ENCODE measurements around the gene CSDE1. TPM values are rescaled to one million over a fixed set of nuclear protein-coding genes. Genes with fewer than 3 reads are reported as not detected.

CSDE1 gene
- total RNA-seq, 3 donors from 2014 or later (not counting 1 experiment from before 2014, with no cell fraction given), result 461 to 473 (median 470) TPM

DNA sequence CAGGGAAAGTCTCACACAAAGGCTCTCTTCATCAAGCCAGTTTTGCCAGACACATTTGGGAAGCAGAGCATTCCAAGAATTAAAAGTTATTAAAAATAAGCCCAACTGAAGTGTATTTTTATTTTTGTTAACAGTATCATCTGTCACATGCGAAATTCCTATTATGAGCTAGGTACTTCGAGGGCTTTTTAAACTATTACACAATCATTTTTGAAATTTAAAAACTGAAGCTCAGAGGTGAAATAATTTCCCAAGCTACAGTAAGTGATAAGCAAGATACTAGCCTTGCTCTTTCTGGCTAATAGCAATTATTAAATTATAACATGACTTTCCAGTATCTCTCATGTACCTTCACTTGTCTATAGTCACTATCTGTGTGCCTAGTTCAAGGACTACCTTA, 29.2 kb downstream of the CSDE1 start:
- Mint-ChIP-seq H3K4me3 (no peak overlapping the region), H3K36me3 (peaks cover 48% of the 10 kb centered on the region), H3K4me1 (peaks cover 0 to 3% of the 10 kb centered on the region in 2 donors), H3K27me3 (ENCODE audit: low read depth in 2 of 2) (no peaks in the 10 kb centered on the region), H3K27ac (peak overlapping the region in 1 of 2 donors; percentile 54), H3K9me3 (no peaks in the 10 kb centered on the region)
- H3K4me1 ChIP-seq (ENCODE audit: control insufficient read depth, insufficient read depth, low read length), result no peaks in the 10 kb centered on the region
- intact Hi-C loops (cut with micrococcal nuclease), result no loop called here
- WGBS (ENCODE audit: insufficient coverage), result 100% methylated on average over 1 of the region's 2 CpGs
- H3K9me3 ChIP-seq (ENCODE audit: control insufficient read depth, insufficient read depth, low read length), result no peaks in the 10 kb centered on the region
- TF ChIP-seq, protein P1, sequence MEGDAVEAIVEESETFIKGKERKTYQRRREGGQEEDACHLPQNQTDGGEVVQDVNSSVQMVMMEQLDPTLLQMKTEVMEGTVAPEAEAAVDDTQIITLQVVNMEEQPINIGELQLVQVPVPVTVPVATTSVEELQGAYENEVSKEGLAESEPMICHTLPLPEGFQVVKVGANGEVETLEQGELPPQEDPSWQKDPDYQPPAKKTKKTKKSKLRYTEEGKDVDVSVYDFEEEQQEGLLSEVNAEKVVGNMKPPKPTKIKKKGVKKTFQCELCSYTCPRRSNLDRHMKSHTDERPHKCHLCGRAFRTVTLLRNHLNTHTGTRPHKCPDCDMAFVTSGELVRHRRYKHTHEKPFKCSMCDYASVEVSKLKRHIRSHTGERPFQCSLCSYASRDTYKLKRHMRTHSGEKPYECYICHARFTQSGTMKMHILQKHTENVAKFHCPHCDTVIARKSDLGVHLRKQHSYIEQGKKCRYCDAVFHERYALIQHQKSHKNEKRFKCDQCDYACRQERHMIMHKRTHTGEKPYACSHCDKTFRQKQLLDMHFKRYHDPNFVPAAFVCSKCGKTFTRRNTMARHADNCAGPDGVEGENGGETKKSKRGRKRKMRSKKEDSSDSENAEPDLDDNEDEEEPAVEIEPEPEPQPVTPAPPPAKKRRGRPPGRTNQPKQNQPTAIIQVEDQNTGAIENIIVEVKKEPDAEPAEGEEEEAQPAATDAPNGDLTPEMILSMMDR (IDR thresholded peaks at IDR 0.05), result no peak
- H3K27me3 ChIP-seq (ENCODE audit: control insufficient read depth, insufficient read depth, low read length), result no peaks in the 10 kb centered on the region
- H3K36me3 ChIP-seq (ENCODE audit: control insufficient read depth, insufficient read depth, low read length), result peaks cover 95% of the 10 kb centered on the region
- DNase-seq, result no peak
- H3K27ac ChIP-seq (ENCODE audit: low read length), result no peak overlapping the region
- H3K4me3 ChIP-seq (ENCODE audit: low read length), result no peak overlapping the region
- no peak for ATAC-seq

DNA sequence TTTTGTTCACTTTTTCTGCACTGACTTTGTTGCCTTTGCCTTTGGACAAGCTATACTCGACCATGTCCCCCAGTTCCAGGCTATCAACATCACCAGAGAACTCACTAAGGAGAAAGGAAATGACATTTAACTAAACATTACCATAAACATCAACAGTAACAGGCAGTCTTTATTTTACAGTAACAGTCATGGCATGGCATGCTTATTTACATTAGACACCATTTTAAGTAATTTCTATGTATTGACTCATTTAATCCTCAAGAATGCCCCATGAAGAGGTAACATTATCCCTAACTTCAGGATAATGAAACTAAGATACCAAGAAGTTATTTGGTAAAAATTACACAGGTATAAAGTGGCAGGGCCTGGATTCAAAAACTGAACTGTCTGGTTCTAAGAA, 32.6 kb downstream of the CSDE1 start:
- Mint-ChIP-seq H3K27ac (peak overlapping the region in 1 of 2 donors; percentile 8), H3K4me1 (peaks cover 0 to 3% of the 10 kb centered on the region in 2 donors), H3K9me3 (no peaks in the 10 kb centered on the region), H3K27me3 (ENCODE audit: low read depth in 2 of 2) (no peaks in the 10 kb centered on the region), H3K4me3 (no peak overlapping the region), H3K36me3 (peaks cover 47% of the 10 kb centered on the region)
- no peaks in the 10 kb centered on the region for H3K27me3 ChIP-seq (ENCODE audit: control insufficient read depth, insufficient read depth, low read length)
- H3K9me3 ChIP-seq (ENCODE audit: control insufficient read depth, insufficient read depth, low read length), result no peaks in the 10 kb centered on the region
- ATAC-seq (no peak), DNase-seq (no peak)
- TF ChIP-seq, protein P1 (IDR thresholded peaks at IDR 0.05), result no peak
- H3K4me1 ChIP-seq (ENCODE audit: control insufficient read depth, insufficient read depth, low read length), result no peaks in the 10 kb centered on the region
- peaks cover 92% of the 10 kb centered on the region for H3K36me3 ChIP-seq (ENCODE audit: control insufficient read depth, insufficient read depth, low read length)
- H3K27ac ChIP-seq (ENCODE audit: low read length), result no peak overlapping the region
- intact Hi-C loops (cut with micrococcal nuclease), result no loop called here
- no peak overlapping the region for H3K4me3 ChIP-seq (ENCODE audit: low read length)
- WGBS (ENCODE audit: insufficient coverage), result 94% methylated on average over 1 of the region's 1 CpG

DNA sequence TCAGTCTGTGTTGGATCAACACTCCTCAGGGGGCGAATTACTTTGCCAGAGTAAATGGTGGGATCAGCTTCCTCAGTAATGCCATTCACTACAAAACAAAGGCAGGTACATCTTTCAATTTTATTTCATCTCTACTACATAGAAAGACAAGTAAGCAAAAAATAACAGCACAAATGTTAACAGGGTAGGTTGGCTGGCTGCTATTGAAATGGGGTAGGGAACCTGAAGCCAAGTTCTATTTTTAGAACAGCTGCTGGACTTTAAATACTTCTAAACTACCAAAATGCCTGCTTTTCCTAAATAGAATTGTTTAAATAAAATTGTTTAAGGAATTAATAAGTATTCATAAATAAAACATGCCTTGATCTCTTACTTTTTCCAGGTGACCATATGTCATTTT, 33.9 kb downstream of the CSDE1 start:
- no peak overlapping the region for H3K4me3 Mint-ChIP-seq
- H3K27me3 ChIP-seq (ENCODE audit: control insufficient read depth, insufficient read depth, low read length), result no peaks in the 10 kb centered on the region
- no peak overlapping the region for H3K4me3 ChIP-seq (ENCODE audit: low read length)
- DNase-seq (no peak), ATAC-seq (no peak)
- no peaks in the 10 kb centered on the region for H3K9me3 Mint-ChIP-seq
- H3K27me3 Mint-ChIP-seq (ENCODE audit: low read depth in 2 of 2), result no peaks in the 10 kb centered on the region
- no peaks in the 10 kb centered on the region for H3K9me3 ChIP-seq (ENCODE audit: control insufficient read depth, insufficient read depth, low read length)
- intact Hi-C loops (cut with micrococcal nuclease), result no loop called here
- H3K4me1 Mint-ChIP-seq, result peaks cover 0 to 3% of the 10 kb centered on the region in 2 donors
- peaks cover 50% of the 10 kb centered on the region for H3K36me3 Mint-ChIP-seq
- H3K27ac Mint-ChIP-seq, result peak overlapping the region; percentile 1 to 45
- H3K27ac ChIP-seq (ENCODE audit: low read length), result no peak overlapping the region
- peaks cover 93% of the 10 kb centered on the region for H3K36me3 ChIP-seq (ENCODE audit: control insufficient read depth, insufficient read depth, low read length)
- TF ChIP-seq, protein P1 (IDR thresholded peaks at IDR 0.05), result no peak
- 100% methylated on average over 1 of the region's 1 CpG for WGBS (ENCODE audit: insufficient coverage)
- H3K4me1 ChIP-seq (ENCODE audit: control insufficient read depth, insufficient read depth, low read length), result no peaks in the 10 kb centered on the region

DNA sequence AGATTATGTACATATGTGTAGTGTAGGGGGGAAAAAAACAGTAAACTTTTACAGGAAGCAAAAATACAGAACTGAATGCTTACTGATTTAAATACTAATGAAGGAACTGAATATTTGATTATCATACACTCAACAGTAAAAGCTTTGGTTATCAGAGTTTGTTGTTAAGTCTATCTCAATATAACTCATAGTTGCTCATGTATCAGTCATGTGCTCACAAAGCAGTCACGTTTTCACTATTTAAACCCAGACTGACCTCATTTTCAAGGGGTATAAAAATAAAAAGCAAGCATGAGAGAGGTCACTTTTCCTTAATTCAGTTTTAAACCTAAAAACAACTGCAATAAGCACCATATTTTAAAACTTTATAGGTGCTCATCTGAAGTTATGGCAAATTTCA, 34.3 kb downstream of the CSDE1 start:
- Mint-ChIP-seq H3K27me3 (ENCODE audit: low read depth in 2 of 2) (no peaks in the 10 kb centered on the region), H3K36me3 (peaks cover 54% of the 10 kb centered on the region), H3K9me3 (no peaks in the 10 kb centered on the region), H3K27ac (peak overlapping the region in 1 of 2 donors; percentile 45), H3K4me3 (no peak overlapping the region), H3K4me1 (peaks cover 0 to 3% of the 10 kb centered on the region in 2 donors)
- TF ChIP-seq, protein P1 (IDR thresholded peaks at IDR 0.05), result no peak
- intact Hi-C loops (cut with micrococcal nuclease), result no loop called here
- H3K36me3 ChIP-seq (ENCODE audit: control insufficient read depth, insufficient read depth, low read length), result peaks cover 93% of the 10 kb centered on the region
- no peak for DNase-seq
- no peaks in the 10 kb centered on the region for H3K27me3 ChIP-seq (ENCODE audit: control insufficient read depth, insufficient read depth, low read length)
- no peaks in the 10 kb centered on the region for H3K9me3 ChIP-seq (ENCODE audit: control insufficient read depth, insufficient read depth, low read length)
- H3K27ac ChIP-seq (ENCODE audit: low read length), result no peak overlapping the region
- no peaks in the 10 kb centered on the region for H3K4me1 ChIP-seq (ENCODE audit: control insufficient read depth, insufficient read depth, low read length)
- H3K4me3 ChIP-seq (ENCODE audit: low read length), result no peak overlapping the region
- no peak for ATAC-seq
- 33% methylated on average over 1 of the region's 1 CpG for WGBS (ENCODE audit: insufficient coverage)

All from natural killer cell (primary cell).